ENCODE data around the gene RIPPLY2.

DNA sequence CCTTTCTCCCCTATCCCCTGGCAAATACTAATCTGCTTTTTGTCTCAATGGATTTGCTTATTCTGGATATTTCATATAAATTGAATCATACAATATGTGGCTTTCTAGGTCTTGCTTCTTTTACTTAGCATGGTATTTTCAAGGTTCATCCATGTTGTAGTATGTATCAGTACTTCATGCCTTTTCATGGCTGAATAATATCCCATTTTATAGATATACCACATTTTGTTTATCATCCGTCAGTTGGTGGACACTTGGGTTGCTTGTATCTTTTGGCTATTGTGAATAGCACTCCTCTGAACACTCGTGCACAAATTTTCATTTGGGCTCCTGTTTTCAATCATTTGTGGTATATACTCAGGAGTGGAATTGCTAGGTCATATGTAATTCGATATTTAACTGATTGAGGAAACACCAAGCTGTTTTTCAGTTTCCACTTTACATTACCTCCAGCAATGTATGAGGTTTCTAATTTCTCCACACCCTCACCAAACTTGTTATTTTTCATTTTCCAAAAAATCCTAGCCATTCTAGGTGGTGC is 30.5 kb upstream of the RIPPLY2 start:
- TF ChIP-seq POLR2AphosphoS5 (IDR thresholded peaks at IDR 0.05; ENCODE audit: low read depth, low read length) (no peak), EZH2phosphoT487 (IDR thresholded peaks at IDR 0.05; ENCODE audit: borderline replicate concordance, low read depth) (no peak), YY1 (IDR thresholded peaks at IDR 0.05; ENCODE audit: low read depth) (no peak), RCOR1 (IDR thresholded peaks at IDR 0.05; ENCODE audit: low read length) (no peak)
- TF ChIP-seq, protein P1, sequence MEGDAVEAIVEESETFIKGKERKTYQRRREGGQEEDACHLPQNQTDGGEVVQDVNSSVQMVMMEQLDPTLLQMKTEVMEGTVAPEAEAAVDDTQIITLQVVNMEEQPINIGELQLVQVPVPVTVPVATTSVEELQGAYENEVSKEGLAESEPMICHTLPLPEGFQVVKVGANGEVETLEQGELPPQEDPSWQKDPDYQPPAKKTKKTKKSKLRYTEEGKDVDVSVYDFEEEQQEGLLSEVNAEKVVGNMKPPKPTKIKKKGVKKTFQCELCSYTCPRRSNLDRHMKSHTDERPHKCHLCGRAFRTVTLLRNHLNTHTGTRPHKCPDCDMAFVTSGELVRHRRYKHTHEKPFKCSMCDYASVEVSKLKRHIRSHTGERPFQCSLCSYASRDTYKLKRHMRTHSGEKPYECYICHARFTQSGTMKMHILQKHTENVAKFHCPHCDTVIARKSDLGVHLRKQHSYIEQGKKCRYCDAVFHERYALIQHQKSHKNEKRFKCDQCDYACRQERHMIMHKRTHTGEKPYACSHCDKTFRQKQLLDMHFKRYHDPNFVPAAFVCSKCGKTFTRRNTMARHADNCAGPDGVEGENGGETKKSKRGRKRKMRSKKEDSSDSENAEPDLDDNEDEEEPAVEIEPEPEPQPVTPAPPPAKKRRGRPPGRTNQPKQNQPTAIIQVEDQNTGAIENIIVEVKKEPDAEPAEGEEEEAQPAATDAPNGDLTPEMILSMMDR (IDR thresholded peaks at IDR 0.05): no peak
